GM21576 (cell line): ENCODE results near the gene CEP170B.
"Not testable (repeated sequence)": the region's sequence is repeated elsewhere in the genome, so short reads cannot be mapped to it uniquely, and the experiment has no call there.

Source experiments
- ATAC-seq: cut with Tn5 transposase; IDR thresholded peaks from one replicate; pipeline ENCODE4 v1.9.1; 2021; ENCODE audit warnings: mild to moderate bottlenecking, moderate library complexity; ENCODE audit not compliant: unreplicated experiment

The CEP170B gene

GRCh38 chr14:104940526-104941150, 75.6 kb downstream of the CEP170B start:
- no peak for ATAC-seq

GRCh38 chr14:104941508-104942365, 76.7 kb downstream of the CEP170B start:
- ATAC-seq: no peak

GRCh38 chr14:104942586-104942985, 77.5 kb downstream of the CEP170B start:
- no peak for ATAC-seq

GRCh38 chr14:104943216-104944015, 78.3 kb downstream of the CEP170B start:
- ATAC-seq: not testable (repeated sequence)

- ATAC-seq: not testable (repeated sequence)
Measured at GRCh38 chr14:104944016-104944308, 78.9 kb downstream of the CEP170B start.

DNA sequence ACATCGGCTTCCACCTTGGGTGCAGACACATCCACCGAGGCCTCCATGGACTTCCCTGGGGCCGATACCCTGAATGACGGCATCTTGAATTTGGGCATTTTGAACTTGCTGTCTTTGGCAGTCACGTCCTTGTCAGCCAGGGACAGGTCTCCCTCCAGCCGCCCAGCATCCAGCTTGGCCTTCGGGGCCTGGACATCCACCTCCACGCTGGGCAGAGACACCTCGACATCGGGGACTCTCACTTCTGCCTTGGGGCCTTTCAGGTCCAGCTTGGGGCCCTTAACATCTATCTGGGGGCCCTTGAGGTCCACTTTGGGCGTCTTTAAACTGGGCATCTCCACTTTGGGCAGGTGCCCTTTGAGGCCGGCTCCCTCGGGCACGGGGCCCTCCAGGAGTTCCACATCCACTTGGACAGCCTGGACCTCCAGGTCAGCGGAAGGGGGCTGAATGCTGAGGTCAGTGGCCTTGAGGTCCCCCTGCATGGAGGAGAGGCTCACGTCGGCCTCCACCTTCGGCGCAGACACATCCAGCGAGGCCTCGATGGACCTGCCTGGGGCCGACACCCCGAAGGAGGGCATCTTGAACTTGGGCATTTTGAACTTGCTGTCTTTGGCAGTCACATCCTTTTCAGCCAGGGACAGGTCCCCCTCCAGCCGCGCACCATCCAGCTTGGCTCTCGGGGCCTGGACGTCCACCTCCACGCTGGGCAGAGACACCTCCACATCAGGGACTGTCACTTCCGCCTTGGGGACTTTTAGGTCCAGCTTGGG, 79.6 kb downstream of the CEP170B start:
- ATAC-seq: not testable (repeated sequence)

- not testable (repeated sequence) for ATAC-seq
Measured at GRCh38 chr14:104945266-104945665, 80.2 kb downstream of the CEP170B start.
